Loucy (cell line): ENCODE measurements around the gene USP2.

Experiments
- EZH2phosphoT487 ChIP-seq: fragments of 200-600 bp; IDR thresholded peaks from 2 replicates; pipeline ENCODE4 v1.6.1; 2018; ENCODE audit warnings: antibody characterized with exemption, mild to moderate bottlenecking, moderate library complexity, borderline replicate concordance
- TF ChIP-seq, protein P1 (sequence below): fragments of 200-600 bp; sonication (generic); conservative IDR thresholded peaks from 2 replicates; pipeline ENCODE4 v1.5.1; 2014; ENCODE audit warnings: mild to moderate bottlenecking, antibody characterized with exemption, low read length

DNA sequence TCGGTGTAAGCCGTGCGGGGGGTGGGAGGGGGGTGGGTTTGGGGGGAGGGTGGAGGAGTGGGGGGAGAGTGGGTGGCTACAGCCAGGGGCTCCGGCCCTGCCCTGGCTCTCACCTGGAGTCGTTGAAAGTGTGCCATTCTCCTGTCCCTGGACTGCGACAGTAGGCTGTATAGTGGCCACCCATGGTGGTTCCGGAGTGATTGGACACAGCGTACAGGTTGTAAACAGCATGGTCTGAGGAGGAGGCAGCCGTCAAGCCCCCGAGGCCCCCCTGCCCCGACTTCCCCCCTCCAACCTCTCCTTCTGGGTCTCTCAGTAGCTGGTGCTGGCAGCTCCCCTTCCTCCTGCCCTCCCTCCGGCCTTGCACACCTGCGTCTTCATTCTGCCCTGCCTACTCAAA lies 24.4 kb downstream of the USP2 start:
- TF ChIP-seq, protein P1, sequence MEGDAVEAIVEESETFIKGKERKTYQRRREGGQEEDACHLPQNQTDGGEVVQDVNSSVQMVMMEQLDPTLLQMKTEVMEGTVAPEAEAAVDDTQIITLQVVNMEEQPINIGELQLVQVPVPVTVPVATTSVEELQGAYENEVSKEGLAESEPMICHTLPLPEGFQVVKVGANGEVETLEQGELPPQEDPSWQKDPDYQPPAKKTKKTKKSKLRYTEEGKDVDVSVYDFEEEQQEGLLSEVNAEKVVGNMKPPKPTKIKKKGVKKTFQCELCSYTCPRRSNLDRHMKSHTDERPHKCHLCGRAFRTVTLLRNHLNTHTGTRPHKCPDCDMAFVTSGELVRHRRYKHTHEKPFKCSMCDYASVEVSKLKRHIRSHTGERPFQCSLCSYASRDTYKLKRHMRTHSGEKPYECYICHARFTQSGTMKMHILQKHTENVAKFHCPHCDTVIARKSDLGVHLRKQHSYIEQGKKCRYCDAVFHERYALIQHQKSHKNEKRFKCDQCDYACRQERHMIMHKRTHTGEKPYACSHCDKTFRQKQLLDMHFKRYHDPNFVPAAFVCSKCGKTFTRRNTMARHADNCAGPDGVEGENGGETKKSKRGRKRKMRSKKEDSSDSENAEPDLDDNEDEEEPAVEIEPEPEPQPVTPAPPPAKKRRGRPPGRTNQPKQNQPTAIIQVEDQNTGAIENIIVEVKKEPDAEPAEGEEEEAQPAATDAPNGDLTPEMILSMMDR, result no peak
- no peak for TF ChIP-seq EZH2phosphoT487
